OCI-LY3 (cell line): Measurements from ENCODE around the gene CYSLTR2.
"Not testable (repeated sequence)": the region's sequence is repeated elsewhere in the genome, so short reads cannot be mapped to it uniquely, and the experiment has no call there.

Experiments used
- H2AFZ ChIP-seq: fragments of 200-600, 300-600 bp; shearing (Covaris generic); 2 replicates; pipeline ENCODE4 v1.6.0; 2014; ENCODE audit warnings: antibody characterized with exemption, low read depth, low read length
- H3K27ac ChIP-seq: fragments of 200-600, 300-600 bp; sonication (generic); 2 replicates; pipeline ENCODE4 v1.5.1; 2014; ENCODE audit warnings: mild to moderate bottlenecking, low read length, moderate library complexity, mixed read lengths
- H3K27me3 ChIP-seq: fragments of 200-600, 300-600 bp; sonication (generic); 2 replicates; pipeline ENCODE4 v1.6.1; 2014; ENCODE audit warnings: low read depth, low read length, mixed read lengths
- H3K36me3 ChIP-seq: fragments of 200-600, 300-600 bp; sonication (generic); replicated peaks from 2 replicates; pipeline ENCODE3; 2014; ENCODE audit warnings: low read depth, low read length, mixed read lengths
- H3K4me1 ChIP-seq: fragments of 300-600, 200-600 bp; sonication (generic); 2 replicates; pipeline ENCODE4 v1.6.1; 2014; ENCODE audit warnings: low read length, mixed read lengths
- H3K4me2 ChIP-seq: fragments of 200-600, 300-600 bp; sonication (generic); 2 replicates; pipeline ENCODE4 v1.6.1; 2014; ENCODE audit warnings: low read length, mixed read lengths
- H3K4me3 ChIP-seq: fragments of 300-600, 200-600 bp; sonication (generic); 2 replicates; pipeline ENCODE4 v1.5.1; 2014; ENCODE audit warnings: antibody characterized with exemption, mild to moderate bottlenecking, low read length, moderate library complexity
- H3K79me2 ChIP-seq: fragments of 300-600, 200-600 bp; shearing (Covaris generic); 2 replicates; pipeline ENCODE4 v1.6.1; 2014; ENCODE audit warnings: mild to moderate bottlenecking, low read length, mixed read lengths
- H3K9ac ChIP-seq: fragments of 300-600, 200-600 bp; shearing (Covaris generic); 2 replicates; pipeline ENCODE4 v1.6.0; 2014; ENCODE audit warnings: mild to moderate bottlenecking, low read length, moderate library complexity
- H3K9me3 ChIP-seq: fragments of 200-600, 300-600 bp; shearing (Covaris generic); 2 replicates; pipeline ENCODE4 v1.6.1; 2014; ENCODE audit warnings: low read length, mixed read lengths; ENCODE audit not compliant: insufficient read depth
- H4K20me1 ChIP-seq: fragments of 200-600, 300-600 bp; sonication (generic); 2 replicates; pipeline ENCODE4 v1.6.1; 2016; ENCODE audit warnings: low read length, mixed read lengths; ENCODE audit not compliant: insufficient read depth
- EZH2phosphoT487 ChIP-seq: fragments of 200-600 bp; shearing (Covaris generic); IDR thresholded peaks from 2 replicates; pipeline ENCODE4 v1.6.1; 2018; ENCODE audit warnings: antibody characterized with exemption, mixed run types, low read depth
- TF ChIP-seq, protein P1 (sequence below): fragments of 200-600, 300-600 bp; sonication (generic); IDR thresholded peaks from 2 replicates; pipeline ENCODE4 v1.5.1; 2014; ENCODE audit warnings: antibody characterized with exemption, low read length, low read depth

The CYSLTR2 gene

DNA sequence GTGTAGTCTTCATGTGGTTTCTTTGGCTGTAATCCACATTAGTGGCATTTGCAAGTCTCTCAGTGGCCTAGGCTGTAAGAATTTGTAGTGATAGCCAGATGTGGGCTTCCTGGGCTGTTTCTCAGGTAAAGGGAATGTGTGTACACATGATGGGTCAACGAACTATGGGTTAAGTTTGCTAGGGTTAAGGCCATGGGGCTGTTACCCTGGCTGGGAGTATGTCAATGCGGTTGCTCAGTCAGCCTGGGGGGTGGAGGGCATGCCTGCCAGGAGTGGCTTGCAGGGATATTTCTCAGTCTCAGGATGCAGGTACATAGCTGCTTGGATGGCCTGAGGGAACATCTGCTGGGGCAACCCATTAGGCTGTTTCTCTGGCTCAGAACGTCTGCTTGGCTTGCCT is 13.4 kb downstream of the CYSLTR2 start:
- TF ChIP-seq, protein P1, sequence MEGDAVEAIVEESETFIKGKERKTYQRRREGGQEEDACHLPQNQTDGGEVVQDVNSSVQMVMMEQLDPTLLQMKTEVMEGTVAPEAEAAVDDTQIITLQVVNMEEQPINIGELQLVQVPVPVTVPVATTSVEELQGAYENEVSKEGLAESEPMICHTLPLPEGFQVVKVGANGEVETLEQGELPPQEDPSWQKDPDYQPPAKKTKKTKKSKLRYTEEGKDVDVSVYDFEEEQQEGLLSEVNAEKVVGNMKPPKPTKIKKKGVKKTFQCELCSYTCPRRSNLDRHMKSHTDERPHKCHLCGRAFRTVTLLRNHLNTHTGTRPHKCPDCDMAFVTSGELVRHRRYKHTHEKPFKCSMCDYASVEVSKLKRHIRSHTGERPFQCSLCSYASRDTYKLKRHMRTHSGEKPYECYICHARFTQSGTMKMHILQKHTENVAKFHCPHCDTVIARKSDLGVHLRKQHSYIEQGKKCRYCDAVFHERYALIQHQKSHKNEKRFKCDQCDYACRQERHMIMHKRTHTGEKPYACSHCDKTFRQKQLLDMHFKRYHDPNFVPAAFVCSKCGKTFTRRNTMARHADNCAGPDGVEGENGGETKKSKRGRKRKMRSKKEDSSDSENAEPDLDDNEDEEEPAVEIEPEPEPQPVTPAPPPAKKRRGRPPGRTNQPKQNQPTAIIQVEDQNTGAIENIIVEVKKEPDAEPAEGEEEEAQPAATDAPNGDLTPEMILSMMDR: no peak
- no peak for TF ChIP-seq EZH2phosphoT487
- Histone ChIP-seq H3K4me3 (no peak overlapping the region), H3K27ac (no peak overlapping the region), H3K9ac (no peak overlapping the region), H3K4me2 (no peak overlapping the region), H3K9me3 (peaks cover 37% of the 10 kb centered on the region), H3K4me1 (peaks cover 7% of the 10 kb centered on the region), H4K20me1 (no peaks in the 10 kb centered on the region), H2AFZ (no peak overlapping the region), H3K27me3 (no peaks in the 10 kb centered on the region), H3K79me2 (no peaks in the 10 kb centered on the region), H3K36me3 (peaks cover 17% of the 10 kb centered on the region)

DNA sequence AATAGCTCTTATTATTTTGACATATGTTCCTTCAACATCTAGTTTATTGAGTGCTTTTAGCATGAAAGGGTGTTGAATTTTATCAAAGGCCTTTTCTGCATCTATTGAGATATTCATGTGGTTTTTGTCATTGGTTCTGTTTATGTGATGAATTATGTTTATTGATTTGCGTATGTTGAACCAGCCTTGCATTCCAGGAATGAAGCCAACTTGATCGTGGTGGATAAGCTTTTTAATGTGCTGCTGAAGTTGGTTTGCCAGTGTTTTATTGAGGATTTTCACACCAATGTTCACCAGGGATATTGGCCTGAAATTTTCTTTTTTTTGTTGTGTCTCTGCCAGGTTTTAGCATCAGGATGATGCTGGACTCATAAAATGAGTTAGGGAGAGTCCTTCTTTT is 17.7 kb downstream of the CYSLTR2 start:
- H3K9ac ChIP-seq, H3K27me3 ChIP-seq, H3K4me2 ChIP-seq, H2AFZ ChIP-seq, H3K4me3 ChIP-seq, H3K4me1 ChIP-seq, H3K36me3 ChIP-seq, H3K79me2 ChIP-seq, H4K20me1 ChIP-seq, H3K27ac ChIP-seq: not testable (repeated sequence)
- H3K9me3 ChIP-seq: peaks cover 21% of the 10 kb centered on the region

DNA sequence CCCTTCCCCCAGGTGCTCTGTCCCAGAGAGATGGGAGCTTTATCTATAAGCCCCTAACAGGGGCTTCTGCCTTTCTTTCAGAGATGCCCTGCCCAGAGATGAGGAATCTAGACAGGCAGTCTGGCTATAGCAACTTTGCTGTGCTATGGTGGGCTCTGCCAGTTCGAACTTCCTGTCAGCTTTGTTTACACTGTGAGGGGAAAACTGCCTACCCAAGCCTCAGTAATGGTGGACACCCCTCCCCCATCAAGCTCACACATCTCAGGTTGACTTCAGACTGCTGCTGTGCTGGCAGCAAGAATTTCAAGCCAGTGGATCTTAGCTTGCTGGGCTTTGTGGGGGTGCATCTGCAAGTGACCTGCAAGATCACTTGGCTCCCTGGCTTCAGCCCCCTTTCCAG is 21.5 kb downstream of the CYSLTR2 start:
- Histone ChIP-seq H3K9me3 (peaks cover 4% of the 10 kb centered on the region), H3K4me3 (no peak overlapping the region), H3K27ac (no peak overlapping the region), H3K36me3 (no peaks in the 10 kb centered on the region), H2AFZ (no peak overlapping the region), H3K79me2 (no peaks in the 10 kb centered on the region), H3K4me1 (peaks cover 13% of the 10 kb centered on the region), H3K27me3 (0 out of 2 replicates have a peak, but pooled peaks cover 6% of the 10 kb centered on the region), H3K4me2 (no peak overlapping the region), H3K9ac (no peak overlapping the region), H4K20me1 (no peaks in the 10 kb centered on the region)
- no peak for TF ChIP-seq EZH2phosphoT487
- TF ChIP-seq, protein P1: no peak

DNA sequence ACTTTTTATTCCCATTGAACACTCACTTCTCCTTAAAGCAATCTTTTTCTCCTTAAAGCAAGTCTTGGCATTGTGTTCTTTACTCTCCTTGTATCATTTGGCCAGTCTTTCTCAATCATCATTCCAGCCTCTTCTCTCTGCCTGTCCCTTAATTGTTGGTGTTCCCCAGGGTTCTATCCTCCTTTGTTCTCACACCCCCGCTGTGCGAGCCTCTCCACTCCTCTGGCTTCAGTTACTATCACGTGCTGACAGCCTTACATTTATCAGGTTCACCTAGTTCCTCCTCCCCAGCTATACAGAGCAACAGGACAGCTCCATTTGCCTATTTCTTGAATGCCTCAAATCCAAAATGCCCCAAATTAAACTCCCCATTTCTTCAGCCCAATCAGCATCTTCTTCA is 24.6 kb downstream of the CYSLTR2 start:
- Histone ChIP-seq H3K79me2 (no peaks in the 10 kb centered on the region), H4K20me1 (no peaks in the 10 kb centered on the region), H3K4me3 (no peak overlapping the region), H3K9ac (no peak overlapping the region), H3K9me3 (peaks cover 4% of the 10 kb centered on the region), H2AFZ (no peak overlapping the region), H3K4me2 (no peak overlapping the region), H3K4me1 (peaks cover 23% of the 10 kb centered on the region), H3K27ac (no peak overlapping the region), H3K36me3 (no peaks in the 10 kb centered on the region), H3K27me3 (0 out of 2 replicates have a peak, but pooled peaks cover 6% of the 10 kb centered on the region)
- TF ChIP-seq, protein P1: no peak
- TF ChIP-seq EZH2phosphoT487: no peak
